NOMO-1 treated with DMSO at 0.1 percent for 48 hours (cell line): Measurements from ENCODE around the gene CBX2.
"Not testable (repeated sequence)": the region's sequence is repeated elsewhere in the genome, so short reads cannot be mapped to it uniquely, and the experiment has no call there.

ENCODE experiments used
- DNase-seq: peaks from one replicate; lab custom pipeline; 2025; ENCODE audit not compliant: unreplicated experiment; lab: John Stamatoyannopoulos, UW

Gene CBX2

DNA sequence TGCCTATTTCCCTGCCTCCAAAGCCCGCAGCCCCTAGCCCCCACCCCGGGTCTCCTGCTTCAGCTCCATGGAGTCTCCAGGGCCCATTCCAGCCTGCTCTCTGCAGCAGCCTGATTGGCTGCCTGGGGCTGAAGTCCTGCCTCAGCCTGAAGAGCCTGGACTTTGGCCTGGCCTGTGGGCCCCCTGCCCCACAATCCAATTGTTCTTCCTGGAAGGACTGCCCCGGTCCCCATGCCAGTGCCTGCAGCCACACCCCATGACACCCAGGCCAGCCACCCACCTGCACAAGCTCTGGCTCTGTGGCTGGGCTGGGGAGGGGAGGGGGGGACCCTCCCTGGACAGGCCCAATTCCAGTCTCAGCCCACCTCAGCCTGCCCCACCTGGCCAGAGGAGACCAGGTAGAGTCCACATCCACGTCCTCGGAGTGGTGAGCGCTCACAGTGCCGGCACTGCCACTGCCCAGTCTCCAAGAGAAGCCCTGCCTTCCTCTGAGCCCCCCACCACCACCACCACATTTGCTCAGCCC lies 34.9 kb upstream of the CBX2 start:
- no peak for DNase-seq

DNA sequence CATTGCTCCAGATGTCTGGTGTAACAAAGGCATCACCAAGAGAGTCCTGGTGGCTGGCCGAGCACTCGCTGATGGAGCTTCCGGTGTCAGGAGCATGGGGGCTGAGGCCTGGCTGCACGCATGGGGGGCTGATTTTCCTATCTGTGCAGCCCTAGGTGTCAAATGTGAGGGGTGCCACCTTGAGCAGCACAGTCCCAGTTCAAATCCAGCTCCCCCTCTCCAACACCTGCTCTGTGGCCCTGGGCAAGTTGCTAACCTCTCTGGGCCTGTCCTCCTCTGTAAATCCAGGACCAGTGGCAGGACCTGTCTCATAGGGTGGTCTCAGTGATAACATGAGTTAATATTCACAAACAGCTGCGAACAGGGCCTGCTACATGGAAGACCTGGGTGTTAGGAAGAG lies 34.3 kb upstream of the CBX2 start:
- DNase-seq: no peak

- DNase-seq: no peak
Measured at GRCh38 chr17:79745641-79746105, 32.3 kb upstream of the CBX2 start.

- no peak for DNase-seq
Measured at GRCh38 chr17:79746889-79747507, 30.9 kb upstream of the CBX2 start.

DNA sequence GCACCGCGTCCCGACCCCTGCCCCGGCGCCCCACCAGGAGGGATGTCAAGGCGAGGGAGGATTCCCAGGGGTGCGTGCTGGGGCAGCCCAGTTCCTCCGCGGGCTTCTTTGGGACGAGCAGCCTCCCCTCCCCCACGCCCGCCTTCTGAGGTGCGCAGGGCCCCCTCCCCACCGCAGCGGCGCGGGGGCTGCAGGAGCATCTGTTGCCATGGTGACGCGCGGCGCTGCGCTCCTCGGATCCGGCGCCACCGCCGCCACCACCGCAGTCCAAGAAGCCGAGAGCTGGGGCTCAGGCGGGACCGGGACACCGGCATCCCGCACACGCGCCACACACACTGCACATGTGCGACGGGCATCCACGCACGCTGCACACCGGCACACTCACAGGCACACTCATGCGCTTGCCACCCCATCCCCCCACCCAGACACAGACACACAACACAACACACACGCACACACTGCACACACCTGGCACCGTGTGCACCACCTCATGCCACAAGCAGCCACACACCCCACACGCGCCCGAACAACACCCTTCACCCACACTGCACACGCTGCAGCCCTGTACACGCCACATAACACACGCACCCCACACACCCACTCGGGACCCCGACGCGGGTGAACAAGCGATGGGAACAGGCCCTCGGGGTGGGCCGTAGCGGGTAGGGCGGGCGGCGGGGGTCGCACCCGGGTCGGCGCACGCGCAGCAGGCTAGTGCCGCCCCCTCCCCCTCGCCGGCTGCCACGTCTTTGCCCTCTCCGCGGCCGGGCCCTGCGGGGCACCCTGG lies 30.2 kb upstream of the CBX2 start:
- no peak for DNase-seq

DNA sequence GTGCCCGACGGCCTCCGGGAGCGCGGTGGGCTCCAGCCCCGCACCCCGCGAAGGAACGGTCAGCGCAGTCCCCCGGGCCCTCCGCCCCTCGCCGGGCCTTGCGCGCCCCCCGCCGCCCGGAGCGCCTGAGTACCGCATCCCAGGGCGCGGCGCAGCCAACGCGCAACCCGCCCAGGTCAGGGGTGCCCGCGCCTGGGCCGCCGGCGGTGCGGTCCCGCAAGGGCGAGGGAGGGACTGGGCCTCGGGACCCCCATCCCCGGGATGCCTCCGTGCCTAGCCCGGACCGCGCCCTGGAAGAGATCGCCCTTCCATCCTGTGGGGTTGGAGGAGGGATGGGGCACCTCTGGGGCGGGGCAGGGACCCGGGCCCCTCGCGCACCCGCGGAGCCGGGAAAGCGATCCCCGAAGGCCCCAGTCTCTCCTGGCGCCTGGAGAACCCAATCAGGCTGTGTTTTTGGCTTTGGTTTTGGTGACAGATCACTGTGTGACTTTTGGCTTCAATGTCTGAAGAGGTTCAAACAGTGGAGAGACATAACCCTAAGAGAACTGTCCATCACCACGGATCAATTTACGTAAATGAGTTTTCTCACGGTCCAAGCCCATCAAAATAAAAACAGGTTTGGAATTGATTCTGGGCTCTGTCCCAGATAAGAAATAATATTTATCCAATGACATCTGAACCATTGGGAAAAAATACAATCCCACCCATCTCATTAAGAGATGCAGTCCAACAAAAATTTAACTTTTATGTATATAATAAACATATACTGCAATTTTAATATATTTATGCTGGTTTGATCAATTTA lies 29.5 kb upstream of the CBX2 start:
- no peak for DNase-seq

DNA sequence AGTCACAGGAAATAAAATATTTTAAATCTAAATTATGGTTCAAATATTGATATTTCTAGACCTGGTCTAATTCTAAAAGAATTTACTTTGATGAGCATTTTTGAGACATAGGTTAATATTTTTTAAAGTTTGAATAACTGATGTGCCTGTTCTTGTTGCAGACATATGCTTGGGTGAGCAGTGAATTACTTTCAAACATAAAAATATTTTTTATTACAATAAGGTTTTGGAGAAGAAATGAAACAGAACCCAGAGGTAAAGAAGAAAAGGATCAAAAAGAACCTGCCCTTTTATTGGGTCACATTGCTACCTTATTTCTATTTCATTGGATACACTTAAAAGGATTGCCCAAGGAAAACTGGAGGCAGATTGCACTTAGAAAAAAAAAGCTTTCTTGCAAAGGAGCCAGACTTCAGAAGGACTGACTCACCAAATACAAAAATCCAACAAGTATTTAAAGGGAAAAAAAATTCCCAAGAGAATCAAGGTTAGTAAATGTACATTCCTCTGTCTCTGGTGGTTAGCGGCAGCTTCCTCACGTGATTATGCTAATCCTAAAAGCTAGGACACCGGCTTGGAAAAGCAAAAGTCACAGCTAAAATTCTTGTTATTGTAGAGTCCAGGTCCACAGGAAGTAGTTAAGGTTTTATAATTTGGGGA lies 28.7 kb upstream of the CBX2 start:
- DNase-seq: no peak

GRCh38 chr17:79749958-79750357 lies 28.0 kb upstream of the CBX2 start:
- DNase-seq: no peak

DNA sequence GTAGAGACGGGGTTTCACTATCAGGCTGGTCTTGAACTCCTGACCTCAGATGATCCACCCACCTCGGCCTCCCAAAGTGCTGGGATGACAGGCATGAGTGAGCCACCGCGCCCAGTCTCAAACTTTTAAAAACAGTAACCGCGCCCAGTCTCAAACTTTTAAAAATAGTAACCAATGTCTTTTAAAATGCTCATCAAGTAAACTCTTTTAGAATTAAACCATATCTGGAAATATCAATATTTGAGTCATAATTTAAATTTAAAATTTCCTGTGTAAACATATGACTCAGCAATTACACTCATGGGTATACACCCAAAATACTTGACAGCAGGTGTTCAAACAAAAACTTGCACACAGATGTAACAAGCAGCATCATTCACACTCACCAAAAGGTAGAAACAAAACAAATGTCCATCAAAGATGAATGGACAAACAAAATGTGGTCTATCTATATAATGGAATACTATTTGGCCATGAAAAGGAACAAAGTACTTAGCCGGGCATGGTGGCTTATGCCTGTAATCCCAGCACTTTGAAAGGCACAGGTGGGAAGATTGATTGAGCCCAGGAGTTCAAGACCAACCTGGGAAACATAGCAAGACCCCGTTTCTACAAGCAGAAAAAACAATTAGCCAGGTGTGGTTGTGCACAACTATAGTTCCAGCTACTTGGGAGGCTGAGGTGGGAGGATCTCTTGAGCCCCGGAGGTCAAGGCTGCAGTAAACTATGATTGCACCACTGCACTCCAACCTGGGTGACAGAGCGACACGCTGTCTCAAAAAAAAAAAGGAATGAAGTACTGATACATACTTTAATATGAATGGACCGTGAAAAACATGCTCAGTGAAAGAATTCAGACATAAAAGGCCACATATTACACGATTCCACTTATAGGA lies 27.1 kb upstream of the CBX2 start:
- DNase-seq: no peak

GRCh38 chr17:79752175-79752574 lies 25.8 kb upstream of the CBX2 start:
- no peak for DNase-seq

- no peak for DNase-seq
Measured at GRCh38 chr17:79754370-79754769, 23.6 kb upstream of the CBX2 start.

GRCh38 chr17:79754903-79755302 lies 23.0 kb upstream of the CBX2 start:
- not testable (repeated sequence) for DNase-seq

- no peak for DNase-seq
Measured at GRCh38 chr17:79755591-79755990, 22.4 kb upstream of the CBX2 start.

GRCh38 chr17:79757140-79757745 lies 20.7 kb upstream of the CBX2 start:
- DNase-seq: no peak

- DNase-seq: no peak
Measured at GRCh38 chr17:79758271-79758670, 19.7 kb upstream of the CBX2 start.

DNA sequence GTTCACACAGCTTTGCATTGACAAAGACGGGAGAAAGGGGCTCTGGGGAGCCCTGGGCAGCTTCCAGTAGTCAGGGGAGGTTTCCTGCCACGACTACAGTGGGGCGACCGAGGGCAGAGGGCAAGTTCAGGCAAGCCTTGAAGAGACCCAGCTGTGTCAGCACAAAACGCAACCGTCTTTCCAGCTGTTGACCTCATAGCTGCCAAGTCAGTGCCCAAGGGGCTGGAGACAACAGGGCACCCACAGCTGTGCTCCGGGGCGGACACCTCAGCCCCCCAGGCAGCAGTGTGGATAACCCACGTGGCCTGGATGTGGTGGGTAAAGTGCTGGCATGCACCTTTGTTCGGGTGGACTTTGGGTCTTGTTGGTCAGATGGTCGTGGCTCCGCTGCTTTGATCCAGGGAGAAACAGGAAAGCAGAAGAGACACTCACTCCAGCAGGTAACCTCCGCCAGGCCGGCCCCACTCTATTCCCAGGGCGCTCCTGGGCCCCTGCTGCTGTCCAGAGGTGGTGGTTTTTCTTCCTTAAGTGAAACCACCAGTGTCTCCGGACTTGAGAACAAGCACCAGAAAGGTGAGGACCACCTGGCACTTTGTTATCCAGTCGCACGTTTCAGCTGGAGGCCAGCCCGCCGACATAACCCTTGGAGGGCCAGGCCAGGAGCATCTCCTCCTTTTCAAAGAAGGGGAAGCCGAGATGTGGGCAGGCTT lies 17.6 kb upstream of the CBX2 start:
- no peak for DNase-seq

- no peak for DNase-seq
Measured at GRCh38 chr17:79761894-79762589, 15.9 kb upstream of the CBX2 start.

DNA sequence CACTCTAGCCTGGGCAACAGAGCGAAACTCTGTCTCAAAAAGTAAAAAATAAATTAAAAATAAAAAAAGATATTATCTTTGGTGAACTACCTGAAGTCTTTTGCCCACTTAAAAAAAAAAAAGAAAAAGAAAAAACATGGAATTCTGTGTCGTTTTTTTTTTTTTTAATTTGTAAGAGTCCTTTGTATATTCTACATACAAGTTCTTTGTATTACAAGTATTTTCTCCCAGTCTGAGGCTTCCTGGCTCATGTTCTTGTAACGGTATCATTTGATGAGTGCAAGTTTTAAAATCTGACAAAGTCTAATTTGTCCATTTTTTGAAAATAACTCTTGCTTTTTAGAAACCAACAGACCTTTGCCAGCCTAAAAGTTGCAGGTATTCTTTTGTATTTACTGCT lies 12.2 kb upstream of the CBX2 start:
- DNase-seq: no peak
